GM12878 (cell line): ENCODE measurements around the gene IQGAP2. TPM values are rescaled to one million over a fixed set of nuclear protein-coding genes. Genes with fewer than 3 reads are reported as not detected.

Experiments used
- ATAC-seq: fragments of 200-7000 bp; cut with Tn5 transposase; 3 replicates; pipeline ENCODE4 v1.9.1; 2020; ENCODE audit warnings: mild to moderate bottlenecking, moderate library complexity
- BruUV-seq: library from RNA; stranded (reverse); fragments of 400-500 nt; replicated peaks from 2 replicates; lab custom pipeline; 2021; lab: Mats Ljungman, UMichigan
- CTCF ChIA-PET: fragments of 300-600 bp; sonication (Branson Sonifier 250); formaldehyde crosslinking; extraction: SDS; loops from one replicate; lab custom pipeline; 2021; ENCODE audit warnings: inconsistent platforms; lab: Yijun Ruan, JAX
- POLR2A ChIA-PET: fragments of 350-600 bp; formaldehyde crosslinking; extraction: SDS; loops from one replicate; lab custom pipeline; 2021; ENCODE audit warnings: inconsistent platforms; lab: Charles Lee
- RAD21 ChIA-PET: fragments of 300-600 bp; sonication (Branson Sonifier 250); formaldehyde crosslinking; loops from one replicate; lab custom pipeline; 2023; ENCODE audit warnings: antibody characterized with exemption; ENCODE audit not compliant: unreplicated experiment; lab: Charles Lee
- SMC1A ChIA-PET: fragments of 300-600 bp; sonication (Branson Sonifier 250); formaldehyde crosslinking; loops from one replicate; lab custom pipeline; 2023; ENCODE audit not compliant: unreplicated experiment, uncharacterized antibody; lab: Charles Lee
- DNase-seq: peaks from one replicate; pipeline ENCODE4 v3.0.0-alpha.2; 2011; ENCODE audit warnings: low read depth, low spot score
- FAIRE-seq: peaks from 3 replicates; lab custom pipeline; 2011; peaks lifted over from hg19 to GRCh38; lab: Jason Lieb, UNC
- H2AFZ ChIP-seq: 2 replicates; pipeline ENCODE4 v1.6.0; 2011; ENCODE audit warnings: low read depth, low read length, control low read depth; ENCODE audit not compliant: control insufficient read depth
- H3K27ac ChIP-seq: 2 replicates; pipeline ENCODE4 v1.5.1; 2011; ENCODE audit warnings: control low read depth; ENCODE audit not compliant: control insufficient read depth, insufficient read depth
- H3K27me3 ChIP-seq, 2 experiments: replicated peaks in 1 of 2; 2 replicates each; pipeline versions ENCODE4 v1.6.0 to v1.6.1; 2011; ENCODE audit warnings: low read length in 1 of 2; ENCODE audit not compliant: control insufficient read depth in 2 of 2, insufficient read depth in 2 of 2
- H3K36me3 ChIP-seq, 2 experiments: 2 replicates each; pipeline ENCODE4 v1.5.1; 2011; ENCODE audit warnings: low read length in 1 of 2; ENCODE audit not compliant: control insufficient read depth in 2 of 2, insufficient read depth in 2 of 2
- H3K4me1 ChIP-seq: 2 replicates; pipeline ENCODE4 v1.6.1; 2011; ENCODE audit warnings: mild to moderate bottlenecking, low read length, moderate library complexity, mixed read lengths; ENCODE audit not compliant: control insufficient read depth, insufficient read depth
- H3K4me2 ChIP-seq: 2 replicates; pipeline ENCODE4 v1.6.0; 2011; ENCODE audit warnings: control low read depth; ENCODE audit not compliant: control insufficient read depth, insufficient read depth
- H3K4me3 ChIP-seq: fragments of 200-600 bp; sonication (generic); 2 replicates; pipeline ENCODE4 v1.5.1; 2016
- H3K79me2 ChIP-seq: 2 replicates; pipeline ENCODE4 v1.6.0; 2011; ENCODE audit warnings: low read length; ENCODE audit not compliant: control insufficient read depth, insufficient read depth
- H3K9ac ChIP-seq: 2 replicates; pipeline ENCODE4 v1.8.0; 2011; ENCODE audit warnings: low read length, control low read depth, mixed read lengths; ENCODE audit not compliant: control insufficient read depth, insufficient read depth
- H3K9me3 ChIP-seq: replicated peaks from 3 replicates; pipeline ENCODE4 v1.5.1; 2011; ENCODE audit warnings: mild to moderate bottlenecking, low read length; ENCODE audit not compliant: control insufficient read depth, insufficient read depth
- H4K20me1 ChIP-seq: 2 replicates; pipeline ENCODE4 v1.6.0; 2011; ENCODE audit not compliant: control insufficient read depth, insufficient read depth
- CBFB ChIP-seq: IDR thresholded peaks from 2 replicates; pipeline ENCODE4 v1.6.1; 2016; ENCODE audit warnings: antibody characterized with exemption, low read depth
- CBX5 ChIP-seq: sonication (generic); IDR thresholded peaks from 2 replicates; pipeline ENCODE4 v1.6.1; 2016; ENCODE audit warnings: low read depth, moderate library complexity, mild to moderate bottlenecking, inconsistent platforms
- CTCF ChIP-seq, 3 experiments: IDR thresholded peaks in 2 of 3; conservative IDR thresholded peaks in 1 of 3; 2 replicates each; pipeline ENCODE4 v1.5.1; 2011; ENCODE audit warnings: low read depth in 3 of 3, low read length in 3 of 3, mild to moderate bottlenecking in 3 of 3, control low read depth in 2 of 3, moderate library complexity in 2 of 3, inconsistent platforms in 1 of 3, mixed read lengths in 1 of 3; ENCODE audit not compliant: control insufficient read depth in 2 of 3, insufficient read depth in 1 of 3; ENCODE audit errors: extremely low read depth in 1 of 3
- EGR1 ChIP-seq, 2 experiments: IDR thresholded peaks; 1 replicate in 1 of 2; 2 replicates in 1 of 2; pipeline ENCODE4 v1.6.1; 2011 to 2012; ENCODE audit warnings: low read depth in 2 of 2, low read length in 2 of 2, borderline replicate concordance in 1 of 2, mild to moderate bottlenecking in 1 of 2, moderate library complexity in 1 of 2
- JUNB ChIP-seq: IDR thresholded peaks from 2 replicates; pipeline ENCODE4 v1.6.1; 2016; ENCODE audit warnings: antibody characterized with exemption, mild to moderate bottlenecking
- JUND ChIP-seq: IDR thresholded peaks from 2 replicates; pipeline ENCODE4 v1.6.1; 2012; ENCODE audit warnings: low read depth, mild to moderate bottlenecking, low read length, improper control_type of control experiment, moderate library complexity
- ZNF207 ChIP-seq: fragments of 450-650 bp; IDR thresholded peaks from 2 replicates; pipeline ENCODE4 v1.6.1; 2014; ENCODE audit warnings: antibody characterized with exemption, mild to moderate bottlenecking, borderline replicate concordance
- WGBS: methylation state at CpG from one replicate; pipeline ENCODE4 v1.1.6; 2016; ENCODE audit warnings: low lambda C conversion rate; ENCODE audit not compliant: insufficient replicate concordance, insufficient coverage; ENCODE audit errors: missing lambda C conversion rate; 5-methylcytosine and 5-hydroxymethylcytosine counted together
- in situ Hi-C: fragments of 300-500 bp; cut with MboI; formaldehyde crosslinking; loops from 9 replicates; pipeline ENCODE4 v1.14.3; 2018; ENCODE audit warnings: mixed read lengths
- intact Hi-C: fragments of 100-400 bp; cut with micrococcal nuclease; formaldehyde crosslinking; loops from one replicate; pipeline ENCODE4 v1.14.2; 2022; ENCODE audit not compliant: unreplicated experiment
- polyA plus RNA-seq, 11 experiments: library from polyadenylated mRNA; depleted of rRNA in 4 of 11; unstranded in 6 of 11; stranded (reverse) in 5 of 11; fragments of >200 nt; fragmentation: Nextera tagmentation in 4 of 11; fragmentation: Illumina TruSeq in 1 of 11; extraction: Ambion mirVana in 4 of 11; extraction: Trizol in 1 of 11; gene quantifications; 1 replicate in 1 of 11; 2 replicates in 10 of 11; pipeline versions ENCODE4 v1.2.1 to v1.2.3, GENCODE V29; 2011 to 2016; ENCODE audit warnings: inconsistent platforms in 2 of 11, missing spikeins in 2 of 11, low read depth in 1 of 11
- total RNA-seq, 4 experiments: library from RNA; depleted of rRNA in 3 of 4; stranded (reverse); fragments of >200 nt in 3 of 4; fragmentation: Illumina TruSeq in 1 of 4; extraction: Trizol in 1 of 4; gene quantifications; 2 replicates each; pipeline versions ENCODE4 v1.2.1 to v1.2.3, GENCODE V29; 2013 to 2021
- TF ChIP-seq, protein P1 (sequence below): IDR thresholded peaks from 2 replicates; pipeline ENCODE4 v1.6.1; 2012; ENCODE audit warnings: low read depth, low read length, improper control_type of control experiment
- TF ChIP-seq, protein P2 (sequence below): fragments of 450-650 bp; IDR thresholded peaks from 2 replicates; pipeline ENCODE4 v1.6.1; 2018; ENCODE audit warnings: mild to moderate bottlenecking, low read depth, moderate library complexity; ENCODE audit not compliant: partially characterized antibody
- TF ChIP-seq, protein P3 (sequence below): IDR thresholded peaks from 2 replicates; pipeline ENCODE4 v1.6.1; 2012; ENCODE audit warnings: low read depth, low read length, improper control_type of control experiment

The IQGAP2 gene
- total and polyA plus RNA-seq, 10 of the 15 experiments (the other 5 are each of a cell fraction or from before 2014, with no cell fraction given): 14.5 to 41.4 (median 21.8) TPM

GRCh38 chr5:76495870-76496269 lies 92.8 kb downstream of the IQGAP2 start:
- DNase-seq (no peak), ATAC-seq (no peak), FAIRE-seq (no peak)
- BruUV-seq: no TSS peak
- Histone ChIP-seq H3K27me3 (no peaks in the 10 kb centered on the region), H3K36me3 (no peaks in the 10 kb centered on the region), H3K27ac (no peak overlapping the region), H3K9me3 (no peaks in the 10 kb centered on the region), H3K79me2 (no peaks in the 10 kb centered on the region), H3K9ac (no peak overlapping the region), H2AFZ (no peak overlapping the region), H3K4me1 (no peaks in the 10 kb centered on the region), H4K20me1 (no peaks in the 10 kb centered on the region), H3K4me2 (no peak overlapping the region), H3K4me3 (no peak overlapping the region)
- ChIA-PET CTCF (interaction anchor here (0.8 to 1.2 kb wide), 2 partner anchors 11 to 20 kb away, joined by 3 to 4 read pairs; no protein-coding TSS in a partner anchor), SMC1A (interaction anchor here (0.9 to 3.2 kb wide), 3 partner anchors 9 to 47 kb away, joined by 3 to 11 read pairs (median 4); no protein-coding TSS in a partner anchor), RAD21 (interaction anchor here (0.8 kb wide), 1 partner anchor 279 kb away, joined by 3 read pairs; no protein-coding TSS in a partner anchor), POLR2A (no interaction called here)
- TF ChIP-seq EGR1 (IDR thresholded peaks at IDR 0.05; ENCODE audit: borderline replicate concordance in 1 of 2, low read depth in 2 of 2, low read length in 2 of 2): no peak
- TF ChIP-seq, protein P1, sequence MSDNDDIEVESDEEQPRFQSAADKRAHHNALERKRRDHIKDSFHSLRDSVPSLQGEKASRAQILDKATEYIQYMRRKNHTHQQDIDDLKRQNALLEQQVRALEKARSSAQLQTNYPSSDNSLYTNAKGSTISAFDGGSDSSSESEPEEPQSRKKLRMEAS: no peak
- intact Hi-C loops: no loop called here
- in situ Hi-C loops: no loop called here
- WGBS: 36% methylated on average over 4 of the region's 4 CpGs

DNA sequence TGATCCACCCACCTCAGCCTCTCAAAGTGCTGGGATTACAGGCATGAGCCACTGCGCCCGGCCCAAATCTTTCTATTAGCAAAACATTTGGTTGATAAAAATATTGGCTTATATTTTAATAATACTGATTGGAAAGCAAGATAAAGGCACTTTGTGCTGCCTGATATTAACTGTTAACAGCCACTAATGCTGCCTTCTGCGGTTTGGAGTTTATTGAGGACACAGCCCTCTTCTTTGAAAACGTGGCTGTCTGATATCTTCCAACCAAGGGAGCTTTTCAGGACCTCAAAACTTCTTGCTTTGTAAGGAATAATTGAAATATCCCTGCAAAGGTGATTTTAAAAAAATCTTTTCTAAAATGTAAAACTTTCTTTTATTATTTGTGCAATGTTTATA lies 94.0 kb downstream of the IQGAP2 start:
- WGBS: 58% methylated on average over 4 of the region's 4 CpGs
- DNase-seq: no peak
- H3K9ac ChIP-seq: no peak overlapping the region
- SMC1A ChIA-PET: interaction anchor here (1.0 to 3.2 kb wide), 2 partner anchors 8 to 10 kb away, joined by 3 to 11 read pairs; no protein-coding TSS in a partner anchor
- H3K4me2 ChIP-seq: no peak overlapping the region
- no peak overlapping the region for H3K27ac ChIP-seq
- intact Hi-C loops: no loop called here
- H3K4me3 ChIP-seq: no peak overlapping the region
- no peak for ATAC-seq
- CTCF ChIA-PET: no interaction called here
- no peak for FAIRE-seq
- H3K36me3 ChIP-seq: no peaks in the 10 kb centered on the region
- H3K4me1 ChIP-seq: no peaks in the 10 kb centered on the region
- no peak overlapping the region for H2AFZ ChIP-seq
- no peaks in the 10 kb centered on the region for H3K9me3 ChIP-seq
- RAD21 ChIA-PET: no interaction called here
- no peaks in the 10 kb centered on the region; a peak in 1 of 4 replicates for H3K27me3 ChIP-seq
- no peaks in the 10 kb centered on the region for H3K79me2 ChIP-seq
- POLR2A ChIA-PET: no interaction called here
- in situ Hi-C loops: no loop called here
- no peaks in the 10 kb centered on the region for H4K20me1 ChIP-seq
- BruUV-seq: no TSS peak
- no peak for TF ChIP-seq JUNB
- no peak for TF ChIP-seq CBX5
- TF ChIP-seq, protein P2, sequence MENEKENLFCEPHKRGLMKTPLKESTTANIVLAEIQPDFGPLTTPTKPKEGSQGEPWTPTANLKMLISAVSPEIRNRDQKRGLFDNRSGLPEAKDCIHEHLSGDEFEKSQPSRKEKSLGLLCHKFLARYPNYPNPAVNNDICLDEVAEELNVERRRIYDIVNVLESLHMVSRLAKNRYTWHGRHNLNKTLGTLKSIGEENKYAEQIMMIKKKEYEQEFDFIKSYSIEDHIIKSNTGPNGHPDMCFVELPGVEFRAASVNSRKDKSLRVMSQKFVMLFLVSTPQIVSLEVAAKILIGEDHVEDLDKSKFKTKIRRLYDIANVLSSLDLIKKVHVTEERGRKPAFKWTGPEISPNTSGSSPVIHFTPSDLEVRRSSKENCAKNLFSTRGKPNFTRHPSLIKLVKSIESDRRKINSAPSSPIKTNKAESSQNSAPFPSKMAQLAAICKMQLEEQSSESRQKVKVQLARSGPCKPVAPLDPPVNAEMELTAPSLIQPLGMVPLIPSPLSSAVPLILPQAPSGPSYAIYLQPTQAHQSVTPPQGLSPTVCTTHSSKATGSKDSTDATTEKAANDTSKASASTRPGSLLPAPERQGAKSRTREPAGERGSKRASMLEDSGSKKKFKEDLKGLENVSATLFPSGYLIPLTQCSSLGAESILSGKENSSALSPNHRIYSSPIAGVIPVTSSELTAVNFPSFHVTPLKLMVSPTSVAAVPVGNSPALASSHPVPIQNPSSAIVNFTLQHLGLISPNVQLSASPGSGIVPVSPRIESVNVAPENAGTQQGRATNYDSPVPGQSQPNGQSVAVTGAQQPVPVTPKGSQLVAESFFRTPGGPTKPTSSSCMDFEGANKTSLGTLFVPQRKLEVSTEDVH: no peak
- TF ChIP-seq CBFB: no peak
- TF ChIP-seq ZNF207: no peak
- TF ChIP-seq JUND: no peak
- TF ChIP-seq CTCF (IDR thresholded peaks at IDR 0.05 in 2 of 3, conservative IDR thresholded peaks at IDR 0.05 in 1 of 3; ENCODE audit: control insufficient read depth in 2 of 3, extremely low read depth in 1 of 3, insufficient read depth in 1 of 3, low read depth in 3 of 3, low read length in 3 of 3): no peak
- TF ChIP-seq, protein P3, sequence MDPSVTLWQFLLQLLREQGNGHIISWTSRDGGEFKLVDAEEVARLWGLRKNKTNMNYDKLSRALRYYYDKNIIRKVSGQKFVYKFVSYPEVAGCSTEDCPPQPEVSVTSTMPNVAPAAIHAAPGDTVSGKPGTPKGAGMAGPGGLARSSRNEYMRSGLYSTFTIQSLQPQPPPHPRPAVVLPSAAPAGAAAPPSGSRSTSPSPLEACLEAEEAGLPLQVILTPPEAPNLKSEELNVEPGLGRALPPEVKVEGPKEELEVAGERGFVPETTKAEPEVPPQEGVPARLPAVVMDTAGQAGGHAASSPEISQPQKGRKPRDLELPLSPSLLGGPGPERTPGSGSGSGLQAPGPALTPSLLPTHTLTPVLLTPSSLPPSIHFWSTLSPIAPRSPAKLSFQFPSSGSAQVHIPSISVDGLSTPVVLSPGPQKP: no peak
